Keratinocyte (primary cell): ENCODE measurements around the gene BEST2. TPM values are rescaled to one million over a fixed set of nuclear protein-coding genes. Genes with fewer than 3 reads are reported as not detected.

ENCODE experiments used
- DNase-seq: peaks from one replicate; pipeline ENCODE4 v3.0.0-alpha.2; 2011; ENCODE audit warnings: low read depth, missing footprints, low spot score
- FAIRE-seq: peaks from 2 replicates; lab custom pipeline; 2011; peaks lifted over from hg19 to GRCh38; lab: Jason Lieb, UNC
- H2AFZ ChIP-seq: 2 replicates; pipeline ENCODE4 v1.6.0; 2012; ENCODE audit warnings: low read length, control low read depth, inconsistent platforms; ENCODE audit not compliant: control insufficient read depth
- H3K27ac ChIP-seq: 2 replicates; pipeline ENCODE4 v1.5.1; 2011; ENCODE audit warnings: low read length; ENCODE audit not compliant: control insufficient read depth, insufficient read depth
- H3K27me3 ChIP-seq: 3 replicates; pipeline ENCODE4 v1.6.0; 2011; ENCODE audit warnings: low read length; ENCODE audit not compliant: control insufficient read depth, insufficient read depth; ENCODE audit errors: extremely low read depth
- H3K36me3 ChIP-seq, 2 experiments: 2 replicates in 1 of 2; 3 replicates in 1 of 2; pipeline ENCODE4 v1.5.1; 2011; ENCODE audit warnings: low read length in 2 of 2, mild to moderate bottlenecking in 1 of 2; ENCODE audit not compliant: control insufficient read depth in 2 of 2, insufficient read depth in 2 of 2; ENCODE audit errors: extremely low read depth in 1 of 2
- H3K4me1 ChIP-seq: 3 replicates; pipeline ENCODE4 v1.5.1; 2011; ENCODE audit warnings: low read length; ENCODE audit not compliant: control insufficient read depth, insufficient read depth; ENCODE audit errors: extremely low read depth
- H3K4me2 ChIP-seq: 3 replicates; pipeline ENCODE4 v1.6.0; 2011; ENCODE audit warnings: low read depth, low read length; ENCODE audit not compliant: control insufficient read depth, insufficient read depth; ENCODE audit errors: extremely low read depth
- H3K4me3 ChIP-seq, 3 experiments: fragments of 200-600 bp in 1 of 3; sonication (generic) in 1 of 3; 2 replicates in 2 of 3; 3 replicates in 1 of 3; pipeline ENCODE4 v1.5.1; 2011 to 2016; ENCODE audit warnings: low read length in 3 of 3, mild to moderate bottlenecking in 3 of 3, control low read depth in 2 of 3, inconsistent platforms in 1 of 3, low read depth in 1 of 3, mixed read lengths in 1 of 3, mixed run types in 1 of 3, moderate library complexity in 1 of 3; ENCODE audit not compliant: control insufficient read depth in 2 of 3, insufficient read depth in 2 of 3; ENCODE audit errors: extremely low read depth in 1 of 3
- H3K79me2 ChIP-seq: 2 replicates; pipeline ENCODE4 v1.6.0; 2012; ENCODE audit warnings: low read length; ENCODE audit not compliant: control insufficient read depth, insufficient read depth
- H3K9ac ChIP-seq: 3 replicates; pipeline ENCODE4 v1.6.0; 2011; ENCODE audit warnings: low read length; ENCODE audit not compliant: control insufficient read depth, insufficient read depth; ENCODE audit errors: extremely low read depth
- H3K9me1 ChIP-seq: 3 replicates; pipeline ENCODE4 v1.6.0; 2011; ENCODE audit warnings: low read length; ENCODE audit not compliant: control insufficient read depth, insufficient read depth; ENCODE audit errors: extremely low read depth
- H3K9me3 ChIP-seq: 2 replicates; pipeline ENCODE4 v1.5.1; 2012; ENCODE audit warnings: low read depth, low read length; ENCODE audit not compliant: control insufficient read depth
- H4K20me1 ChIP-seq: 3 replicates; pipeline ENCODE4 v1.6.0; 2011; ENCODE audit warnings: low read length; ENCODE audit not compliant: control insufficient read depth, insufficient read depth; ENCODE audit errors: extremely low read depth
- CTCF ChIP-seq, 3 experiments: IDR thresholded peaks in 1 of 3; conservative IDR thresholded peaks in 1 of 3; optimal IDR thresholded peaks in 1 of 3; 2 replicates in 2 of 3; 3 replicates in 1 of 3; pipeline versions ENCODE3 to v1.5.1; 2011; ENCODE audit warnings: low read length in 3 of 3, mild to moderate bottlenecking in 3 of 3, moderate library complexity in 2 of 3, control low read depth in 1 of 3, inconsistent platforms in 1 of 3; ENCODE audit not compliant: insufficient read depth in 2 of 3; ENCODE audit errors: extremely low read depth in 1 of 3
- EZH2 ChIP-seq: IDR thresholded peaks from one replicate; pipeline ENCODE4 v1.6.1; 2012; ENCODE audit warnings: inconsistent platforms, mild to moderate bottlenecking, low read length, moderate library complexity
- dilution Hi-C: fragments of 300-500 bp; cut with MboI; formaldehyde crosslinking; loops from one replicate; pipeline ENCODE4 v1.7.0; 2020; ENCODE audit warnings: low sequenced_read_pairs; ENCODE audit not compliant: extremely low pct_ligation_motif_present
- polyA plus RNA-seq, 5 experiments: library from polyadenylated mRNA; depleted of rRNA in 3 of 5; stranded (reverse) in 3 of 5; stranded (forward) in 1 of 5; unstranded in 1 of 5; fragments of >200 nt; gene quantifications; 1 replicate in 1 of 5; 2 replicates in 3 of 5; 3 replicates in 1 of 5; pipeline versions ENCODE4 v1.2.1 to v1.2.3, GENCODE V29; 2011 to 2012; ENCODE audit warnings: missing spikeins in 2 of 5, low read depth in 1 of 5, low replicate concordance in 1 of 5

The BEST2 gene
- polyA plus RNA-seq, 1 donor (not counting 4 experiments of a cell fraction or from before 2014, with no cell fraction given) = not detected

- dilution Hi-C loops = no loop called here
- no peak overlapping the region for H2AFZ ChIP-seq
- H3K27ac ChIP-seq = no peak overlapping the region
- H3K27me3 ChIP-seq = no peaks in the 10 kb centered on the region
- no peak overlapping the region for H3K4me3 ChIP-seq
- no peaks in the 10 kb centered on the region for H3K9me3 ChIP-seq
- H4K20me1 ChIP-seq = no peaks in the 10 kb centered on the region
- FAIRE-seq = no peak
- TF ChIP-seq CTCF (optimal IDR thresholded peaks at IDR 0.05 in 1 of 3, IDR thresholded peaks at IDR 0.05 in 1 of 3, conservative IDR thresholded peaks at IDR 0.05 in 1 of 3; ENCODE audit: extremely low read depth in 1 of 3, insufficient read depth in 2 of 3, low read length in 3 of 3) = no peak
- no peak for TF ChIP-seq EZH2
- H3K9me1 ChIP-seq = no peaks in the 10 kb centered on the region
- peaks cover 47 to 63% of the 10 kb centered on the region in 2 experiments for H3K36me3 ChIP-seq
- no peaks in the 10 kb centered on the region for H3K4me1 ChIP-seq
- H3K9ac ChIP-seq = no peak overlapping the region
- peaks cover 10% of the 10 kb centered on the region for H3K79me2 ChIP-seq
- no peak for DNase-seq
- H3K4me2 ChIP-seq = no peak overlapping the region
Measured at GRCh38 chr19:12706332-12706718, 45.3 kb upstream of the BEST2 start.

- H4K20me1 ChIP-seq = no peaks in the 10 kb centered on the region
- no peak overlapping the region for H3K4me2 ChIP-seq
- no peaks in the 10 kb centered on the region for H3K4me1 ChIP-seq
- no peak overlapping the region for H3K9ac ChIP-seq
- DNase-seq (no peak), FAIRE-seq (no peak)
- no peak overlapping the region for H3K27ac ChIP-seq
- H3K9me1 ChIP-seq = no peaks in the 10 kb centered on the region
- H2AFZ ChIP-seq = no peak overlapping the region
- H3K4me3 ChIP-seq = no peak overlapping the region
- TF ChIP-seq CTCF (optimal IDR thresholded peaks at IDR 0.05 in 1 of 3, IDR thresholded peaks at IDR 0.05 in 1 of 3, conservative IDR thresholded peaks at IDR 0.05 in 1 of 3; ENCODE audit: extremely low read depth in 1 of 3, insufficient read depth in 2 of 3, low read length in 3 of 3) (no peak), EZH2 (no peak)
- H3K9me3 ChIP-seq = no peaks in the 10 kb centered on the region
- peaks cover 43 to 58% of the 10 kb centered on the region in 2 experiments for H3K36me3 ChIP-seq
- dilution Hi-C loops = no loop called here
- no peaks in the 10 kb centered on the region for H3K27me3 ChIP-seq
- peaks cover 15% of the 10 kb centered on the region for H3K79me2 ChIP-seq
Measured at GRCh38 chr19:12708641-12709040, 43.0 kb upstream of the BEST2 start.
